IMR-90 (cell line): ENCODE measurements around the gene FOXP4. TPM values are rescaled to one million over a fixed set of nuclear protein-coding genes. Genes with fewer than 3 reads are reported as not detected.

Experiments
- ATAC-seq: fragments of 200-7000 bp; cut with Tn5 transposase; 2 replicates; pipeline ENCODE4 v1.9.1; 2020; ENCODE audit warnings: low read depth, mild to moderate bottlenecking, moderate library complexity
- BruUV-seq: library from RNA; stranded (reverse); fragments of 400-500 nt; replicated peaks from 2 replicates; lab custom pipeline; 2021; lab: Mats Ljungman, UMichigan
- CTCF ChIA-PET: fragments of 300-600 bp; formaldehyde crosslinking; extraction: SDS; loops from one replicate; lab custom pipeline; 2021; ENCODE audit warnings: antibody characterized with exemption; lab: Yijun Ruan, JAX
- POLR2A ChIA-PET: fragments of 300-600 bp; sonication (Branson Sonifier 250); formaldehyde crosslinking; loops from one replicate; lab custom pipeline; 2022; ENCODE audit warnings: antibody characterized with exemption; ENCODE audit not compliant: unreplicated experiment; lab: Charles Lee
- DNase-seq: peaks from one replicate; pipeline ENCODE4 v3.0.0; 2013
- H2AFZ ChIP-seq: replicated peaks from 2 replicates; pipeline ENCODE3; 2013; ENCODE audit warnings: low read length, mild to moderate bottlenecking; ENCODE audit not compliant: poor library complexity
- H2AK5ac ChIP-seq: 2 replicates; pipeline ENCODE4 v1.6.1; 2013; ENCODE audit warnings: low read depth, low read length, inconsistent platforms
- H2AK9ac ChIP-seq: replicated peaks from 2 replicates; pipeline ENCODE3; 2013; ENCODE audit warnings: mild to moderate bottlenecking, low read depth, low read length, moderate library complexity; ENCODE audit not compliant: poor library complexity
- H2BK120ac ChIP-seq: 2 replicates; pipeline ENCODE4 v1.6.1; 2013; ENCODE audit warnings: low read depth, low read length, inconsistent platforms
- H2BK15ac ChIP-seq: 3 replicates; pipeline ENCODE4 v1.6.1; 2013; ENCODE audit warnings: low read depth, low read length, inconsistent platforms
- H2BK20ac ChIP-seq: 2 replicates; pipeline ENCODE4 v1.6.1; 2013; ENCODE audit warnings: low read depth, mild to moderate bottlenecking, inconsistent platforms, low read length, moderate library complexity
- H2BK5ac ChIP-seq: 2 replicates; pipeline ENCODE4 v1.6.1; 2013; ENCODE audit warnings: mild to moderate bottlenecking, low read depth, low read length, inconsistent platforms; ENCODE audit not compliant: poor library complexity, severe bottlenecking
- H3K14ac ChIP-seq: replicated peaks from 2 replicates; pipeline ENCODE4 v1.6.1; 2013; ENCODE audit warnings: low read depth, low read length, inconsistent platforms
- H3K18ac ChIP-seq: 2 replicates; pipeline ENCODE4 v1.6.1; 2013; ENCODE audit warnings: low read depth, low read length, control low read depth
- H3K23ac ChIP-seq: 2 replicates; pipeline ENCODE4 v1.6.1; 2013; ENCODE audit warnings: low read depth, low read length, inconsistent platforms
- H3K27ac ChIP-seq: 2 replicates; pipeline ENCODE4 v1.5.1; 2013; ENCODE audit warnings: mild to moderate bottlenecking, control low read depth, low read length; ENCODE audit not compliant: insufficient read depth
- H3K27me3 ChIP-seq: 2 replicates; pipeline ENCODE4 v1.6.1; 2013; ENCODE audit warnings: low read length; ENCODE audit not compliant: control insufficient read depth, insufficient read depth
- H3K36me3 ChIP-seq: 2 replicates; pipeline ENCODE4 v1.6.1; 2013; ENCODE audit warnings: low read length, mixed read lengths; ENCODE audit not compliant: control insufficient read depth, insufficient read depth
- H3K4ac ChIP-seq: 2 replicates; pipeline ENCODE4 v1.6.1; 2013; ENCODE audit warnings: low read depth, low read length, inconsistent platforms
- H3K4me1 ChIP-seq: 2 replicates; pipeline ENCODE4 v1.6.1; 2013; ENCODE audit warnings: low read length, mixed read lengths; ENCODE audit not compliant: control insufficient read depth, insufficient read depth
- H3K4me2 ChIP-seq: 2 replicates; pipeline ENCODE4 v1.6.1; 2013; ENCODE audit warnings: low read depth, mild to moderate bottlenecking, control low read depth, low read length, moderate library complexity
- H3K4me3 ChIP-seq: 2 replicates; pipeline ENCODE4 v1.5.1; 2013; ENCODE audit warnings: low read depth, mild to moderate bottlenecking, control low read depth, low read length, moderate library complexity; ENCODE audit not compliant: insufficient read depth
- H3K56ac ChIP-seq: 2 replicates; pipeline ENCODE4 v1.6.1; 2013; ENCODE audit warnings: low read length, inconsistent platforms; ENCODE audit not compliant: insufficient read depth; ENCODE audit errors: extremely low read depth
- H3K79me1 ChIP-seq, 2 experiments: 2 replicates each; pipeline ENCODE4 v1.6.1; 2013; ENCODE audit warnings: low read length in 2 of 2, inconsistent platforms in 1 of 2, low read depth in 1 of 2
- H3K9ac ChIP-seq: 2 replicates; pipeline ENCODE4 v1.6.1; 2013; ENCODE audit warnings: low read depth, low read length, control low read depth
- H3K9me1 ChIP-seq: 2 replicates; pipeline ENCODE4 v1.6.1; 2013; ENCODE audit warnings: low read length, inconsistent platforms; ENCODE audit not compliant: insufficient read depth
- H3K9me3 ChIP-seq: 2 replicates; pipeline ENCODE4 v1.6.1; 2013; ENCODE audit warnings: low read length; ENCODE audit not compliant: control insufficient read depth, insufficient read depth
- H4K20me1 ChIP-seq: 2 replicates; pipeline ENCODE4 v1.6.1; 2013; ENCODE audit warnings: low read length, inconsistent platforms; ENCODE audit not compliant: insufficient read depth
- H4K5ac ChIP-seq: 2 replicates; pipeline ENCODE4 v1.6.1; 2013; ENCODE audit warnings: mild to moderate bottlenecking, low read depth, low read length, control low read depth
- H4K8ac ChIP-seq, 2 experiments: 2 replicates each; pipeline ENCODE4 v1.6.1; 2013; ENCODE audit warnings: low read depth in 2 of 2, low read length in 2 of 2, control low read depth in 1 of 2, inconsistent platforms in 1 of 2
- H4K91ac ChIP-seq: 2 replicates; pipeline ENCODE4 v1.6.1; 2013; ENCODE audit warnings: low read depth, low read length, inconsistent platforms; ENCODE audit not compliant: insufficient read depth
- BHLHE40 ChIP-seq: fragments of 150-350 bp; IDR thresholded peaks from 2 replicates; pipeline ENCODE4 v1.6.1; 2016; ENCODE audit warnings: mild to moderate bottlenecking, low read depth, low read length
- CEBPB ChIP-seq: IDR thresholded peaks from 2 replicates; pipeline ENCODE4 v1.6.1; 2012; ENCODE audit warnings: low read depth, low read length, improper control_type of control experiment
- FOS ChIP-seq: fragments of 150-350 bp; IDR thresholded peaks from 2 replicates; pipeline ENCODE4 v1.6.1; 2016; ENCODE audit warnings: low read depth, low read length
- MAFK ChIP-seq: IDR thresholded peaks from 2 replicates; pipeline ENCODE4 v1.6.1; 2012; ENCODE audit warnings: low read depth, low read length, improper control_type of control experiment
- MXI1 ChIP-seq: IDR thresholded peaks from 2 replicates; pipeline ENCODE4 v1.6.1; 2012; ENCODE audit warnings: low read depth, mild to moderate bottlenecking, low read length, moderate library complexity, borderline replicate concordance
- NFE2L2 ChIP-seq: fragments of 150-350 bp; IDR thresholded peaks from 2 replicates; pipeline ENCODE4 v1.6.1; 2016; ENCODE audit warnings: low read depth, mild to moderate bottlenecking, low read length
- RAD21 ChIP-seq: IDR thresholded peaks from 2 replicates; pipeline ENCODE4 v1.6.1; 2012; ENCODE audit warnings: low read length, improper control_type of control experiment
- RCOR1 ChIP-seq: IDR thresholded peaks from 2 replicates; pipeline ENCODE4 v1.6.1; 2012; ENCODE audit warnings: mild to moderate bottlenecking, low read length, improper control_type of control experiment; ENCODE audit not compliant: insufficient replicate concordance
- RFX5 ChIP-seq: IDR thresholded peaks from 2 replicates; pipeline ENCODE4 v1.8.0; 2012; ENCODE audit warnings: low read depth, mild to moderate bottlenecking, low read length, moderate library complexity
- SMC3 ChIP-seq: fragments of 150-350 bp; IDR thresholded peaks from 2 replicates; pipeline ENCODE4 v1.6.1; 2016; ENCODE audit warnings: low read depth, mild to moderate bottlenecking, antibody characterized with exemption, low read length, moderate library complexity
- WGBS, 2 experiments: methylation state at CpG; one replicate each; pipeline versions ENCODE4 v1.1.5 to v1.1.7; 2013; ENCODE audit warnings: missing lambda C conversion rate in 2 of 2; ENCODE audit not compliant: insufficient read length in 1 of 2; ENCODE audit errors: extremely low coverage in 2 of 2; 5-methylcytosine and 5-hydroxymethylcytosine counted together
- dilution Hi-C: fragments of 300-500 bp; cut with HindIII; formaldehyde crosslinking; loops from one replicate; pipeline ENCODE4 v1.14.3; 2018; ENCODE audit warnings: low sequenced_read_pairs; ENCODE audit not compliant: unreplicated experiment
- in situ Hi-C: fragments of 300-500 bp; cut with MboI; formaldehyde crosslinking; loops from 3 replicates; pipeline ENCODE4 v1.14.3; 2019; ENCODE audit warnings: low sequenced_read_pairs, inconsistent platforms, mixed read lengths
- intact Hi-C: fragments of 100-400 bp; cut with micrococcal nuclease; formaldehyde crosslinking; loops from 2 replicates; pipeline ENCODE4 v1.10.0; 2022
- polyA plus RNA-seq, 3 experiments: library from polyadenylated mRNA; depleted of rRNA; stranded (reverse); fragments of >200 nt; gene quantifications; 2 replicates each; pipeline ENCODE4 v1.2.3, GENCODE V29; 2012; ENCODE audit warnings: low replicate concordance in 1 of 3
- total RNA-seq: library from RNA; depleted of rRNA; stranded (reverse); fragments of >200 nt; gene quantifications from 2 replicates; pipeline ENCODE4 v1.2.3, GENCODE V29; 2012
- TF ChIP-seq, protein P1 (sequence below): fragments of 150-350 bp; IDR thresholded peaks from 2 replicates; pipeline ENCODE4 v1.6.1; 2017; ENCODE audit warnings: mild to moderate bottlenecking, antibody characterized with exemption, low read length, low read depth

Gene FOXP4
- total and polyA plus RNA-seq, 2 of the 4 experiments (the other 2 are of a cell fraction), result 0.72 to 9.5 TPM

DNA sequence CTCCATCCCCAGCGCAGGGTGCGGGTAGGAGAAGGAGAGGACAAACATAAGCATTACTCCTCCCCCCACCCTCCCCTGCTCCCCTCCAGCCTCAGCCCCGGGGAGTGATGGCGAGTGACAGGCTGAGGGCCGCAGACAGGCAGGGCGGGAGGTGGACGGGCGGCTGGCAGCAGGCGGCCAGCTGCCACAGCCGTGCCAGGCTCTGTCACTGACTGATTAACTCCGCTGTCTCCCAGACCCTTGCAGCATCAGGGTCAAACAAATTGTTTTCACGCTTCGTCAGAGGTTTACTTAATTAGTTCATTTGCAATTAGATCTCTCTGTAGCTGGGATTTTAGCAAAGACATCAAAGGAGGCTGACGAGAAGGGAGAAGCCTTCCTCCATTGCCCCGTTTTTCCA lies 41.9 kb downstream of the FOXP4 start:
- Histone ChIP-seq H3K4me1 (no peaks in the 10 kb centered on the region), H3K14ac (no peak overlapping the region), H4K91ac (no peak overlapping the region), H3K18ac (no peak overlapping the region), H3K9me1 (peaks cover 4% of the 10 kb centered on the region; the same call in 1 of the 2 replicates), H3K36me3 (peaks cover 30% of the 10 kb centered on the region), H3K4me3 (no peak overlapping the region), H2BK120ac (no peak overlapping the region), H2BK20ac (no peak overlapping the region), H2BK15ac (no peak overlapping the region), H3K56ac (no peak overlapping the region), H2BK5ac (no peak overlapping the region), H4K5ac (no peak overlapping the region), H3K27me3 (no peaks in the 10 kb centered on the region), H3K23ac (no peak overlapping the region), H2AK5ac (no peak overlapping the region), H3K4ac (no peak overlapping the region), H3K9me3 (no peaks in the 10 kb centered on the region), H3K4me2 (no peak overlapping the region), H3K27ac (no peak overlapping the region), H4K20me1 (peaks cover 6% of the 10 kb centered on the region), H3K79me1 (peaks cover 2 to 4% of the 10 kb centered on the region in 2 experiments; a peak in 2 of 4 replicates), H3K9ac (no peak overlapping the region), H4K8ac (no peak overlapping the region), H2AK9ac (no peak overlapping the region), H2AFZ (no peak overlapping the region)
- no TSS peak for BruUV-seq
- intact Hi-C loops, result no loop called here
- DNase-seq (no peak), ATAC-seq (no peak)
- in situ Hi-C loops, result loop anchor here (10.0 kb wide), 1 partner anchor 123 kb away; no protein-coding TSS in a partner anchor
- TF ChIP-seq FOS, result no peak
- no peak for TF ChIP-seq BHLHE40
- no peak for TF ChIP-seq RFX5
- TF ChIP-seq, protein P1, sequence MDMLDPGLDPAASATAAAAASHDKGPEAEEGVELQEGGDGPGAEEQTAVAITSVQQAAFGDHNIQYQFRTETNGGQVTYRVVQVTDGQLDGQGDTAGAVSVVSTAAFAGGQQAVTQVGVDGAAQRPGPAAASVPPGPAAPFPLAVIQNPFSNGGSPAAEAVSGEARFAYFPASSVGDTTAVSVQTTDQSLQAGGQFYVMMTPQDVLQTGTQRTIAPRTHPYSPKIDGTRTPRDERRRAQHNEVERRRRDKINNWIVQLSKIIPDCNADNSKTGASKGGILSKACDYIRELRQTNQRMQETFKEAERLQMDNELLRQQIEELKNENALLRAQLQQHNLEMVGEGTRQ, result no peak
- TF ChIP-seq MAFK, result no peak
- no peak for TF ChIP-seq CEBPB
- TF ChIP-seq MXI1, result no peak
- no peak for TF ChIP-seq RAD21
- no peak for TF ChIP-seq SMC3
- TF ChIP-seq RCOR1, result no peak
- TF ChIP-seq NFE2L2, result no peak
- ChIA-PET POLR2A (no interaction called here), CTCF (no interaction called here)
- 100% methylated on average over 2 of the region's 15 CpGs; no CpG with 5 or more reads in 1 of the 2 experiments for WGBS, 2 experiments
- dilution Hi-C loops, result no loop called here
